ENCODE results near the gene DLGAP1.

GRCh38 chr18:3631887-3632286, 823.2 kb downstream of the DLGAP1 start:
- TF ChIP-seq EP300 (IDR thresholded peaks at IDR 0.05), result no peak
- no peak for TF ChIP-seq CTCF (IDR thresholded peaks at IDR 0.05)
- no peak for TF ChIP-seq POLR2A (IDR thresholded peaks at IDR 0.05)
